C4-2B (cell line): ENCODE measurements around the gene MYCBP2.

Source experiments
- ZFX ChIP-seq: fragments of 450-650 bp; IDR thresholded peaks from 2 replicates; pipeline ENCODE4 v1.6.1; 2017
- TF ChIP-seq, protein P1 (sequence below): fragments of 450-650 bp; conservative IDR thresholded peaks from 2 replicates; pipeline ENCODE4 v1.5.1; 2017; ENCODE audit warnings: mild to moderate bottlenecking

DNA sequence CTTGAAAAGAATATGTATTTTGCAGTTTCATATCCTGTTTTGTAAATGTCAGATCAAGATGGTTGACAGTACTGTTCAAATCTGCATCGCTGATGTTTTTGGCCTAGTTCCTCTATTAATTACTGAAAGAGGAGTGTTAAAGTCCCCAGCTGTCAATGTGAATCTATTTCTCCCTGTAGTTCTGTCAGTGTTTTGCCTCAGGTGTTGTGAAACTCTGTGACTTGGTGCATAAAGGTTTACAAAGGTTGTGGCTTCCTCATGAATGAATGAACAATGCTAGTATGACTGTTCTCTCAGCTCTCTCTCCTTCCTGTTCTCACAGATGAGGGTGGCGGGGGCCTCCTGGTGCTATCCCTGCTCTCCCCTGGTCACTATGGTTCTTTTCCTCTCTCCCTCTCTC, 142.4 kb downstream of the MYCBP2 start:
- TF ChIP-seq, protein P1, sequence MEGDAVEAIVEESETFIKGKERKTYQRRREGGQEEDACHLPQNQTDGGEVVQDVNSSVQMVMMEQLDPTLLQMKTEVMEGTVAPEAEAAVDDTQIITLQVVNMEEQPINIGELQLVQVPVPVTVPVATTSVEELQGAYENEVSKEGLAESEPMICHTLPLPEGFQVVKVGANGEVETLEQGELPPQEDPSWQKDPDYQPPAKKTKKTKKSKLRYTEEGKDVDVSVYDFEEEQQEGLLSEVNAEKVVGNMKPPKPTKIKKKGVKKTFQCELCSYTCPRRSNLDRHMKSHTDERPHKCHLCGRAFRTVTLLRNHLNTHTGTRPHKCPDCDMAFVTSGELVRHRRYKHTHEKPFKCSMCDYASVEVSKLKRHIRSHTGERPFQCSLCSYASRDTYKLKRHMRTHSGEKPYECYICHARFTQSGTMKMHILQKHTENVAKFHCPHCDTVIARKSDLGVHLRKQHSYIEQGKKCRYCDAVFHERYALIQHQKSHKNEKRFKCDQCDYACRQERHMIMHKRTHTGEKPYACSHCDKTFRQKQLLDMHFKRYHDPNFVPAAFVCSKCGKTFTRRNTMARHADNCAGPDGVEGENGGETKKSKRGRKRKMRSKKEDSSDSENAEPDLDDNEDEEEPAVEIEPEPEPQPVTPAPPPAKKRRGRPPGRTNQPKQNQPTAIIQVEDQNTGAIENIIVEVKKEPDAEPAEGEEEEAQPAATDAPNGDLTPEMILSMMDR: no peak
- no peak for TF ChIP-seq ZFX
